HG02798 (cell line): ENCODE measurements around the gene SORBS1.
"Not testable (repeated sequence)": the region's sequence is repeated elsewhere in the genome, so short reads cannot be mapped to it uniquely, and the experiment has no call there.

ENCODE experiments used
- ATAC-seq: cut with Tn5 transposase; IDR thresholded peaks from one replicate; pipeline ENCODE4 v1.9.1; 2021; ENCODE audit warnings: mild to moderate bottlenecking; ENCODE audit not compliant: unreplicated experiment, poor library complexity

SORBS1 gene

DNA sequence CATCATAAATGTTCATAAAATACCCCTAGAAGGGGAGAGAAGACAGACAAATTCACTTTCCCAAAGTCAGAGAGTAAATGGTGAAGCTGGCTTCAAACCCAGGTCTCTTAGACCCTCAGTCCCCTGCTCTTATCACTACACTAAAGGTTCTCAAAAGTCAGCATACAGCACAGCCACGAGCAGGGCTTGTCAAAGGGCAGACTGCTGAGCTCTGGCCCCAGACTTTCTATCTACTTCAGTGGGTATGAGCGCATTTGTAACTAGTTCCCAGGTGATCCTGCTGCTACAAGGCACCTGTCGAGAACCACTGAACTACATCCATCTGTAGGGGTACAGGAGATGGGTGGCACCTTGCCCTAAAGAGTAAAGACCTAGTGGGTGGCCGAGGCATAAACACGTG lies 91.5 kb downstream of the SORBS1 start:
- no peak for ATAC-seq

DNA sequence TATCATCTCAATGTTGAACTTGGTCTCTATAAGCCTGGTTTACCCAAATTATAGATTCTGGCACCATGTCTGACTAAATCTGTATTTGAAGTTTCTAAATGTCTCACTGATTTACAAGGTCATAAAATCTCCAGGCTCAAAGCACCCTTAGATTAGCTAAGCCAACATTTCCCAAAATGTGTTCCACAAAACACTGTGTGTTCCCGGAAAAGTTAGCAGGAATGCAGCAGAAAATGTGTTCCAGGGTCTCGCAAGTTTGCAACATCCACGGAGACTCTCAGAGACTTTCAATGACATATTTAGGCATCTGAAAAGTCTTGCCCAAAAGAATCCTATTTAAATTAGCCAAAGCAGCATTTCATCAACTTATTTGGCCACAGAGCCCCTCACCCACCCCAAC lies 91.9 kb downstream of the SORBS1 start:
- ATAC-seq = no peak

DNA sequence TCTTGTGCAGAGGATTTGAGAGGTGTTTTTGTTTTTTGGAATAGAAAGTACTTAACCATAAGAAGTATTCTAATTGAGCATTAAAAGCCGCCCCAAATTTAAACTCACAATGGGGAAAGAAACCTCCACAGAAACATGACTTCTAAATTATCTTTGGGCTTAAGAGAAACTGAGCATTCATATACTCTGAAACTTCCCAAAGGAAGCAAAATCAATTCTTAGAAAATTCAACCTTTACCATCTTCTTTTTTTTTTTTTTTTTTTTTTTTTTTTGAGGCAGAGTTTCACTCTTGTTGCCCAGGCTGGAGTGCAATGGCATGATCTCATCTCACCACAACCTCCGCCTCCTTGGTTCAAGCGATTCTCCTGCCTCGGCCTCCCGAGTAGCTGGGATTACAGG lies 93.5 kb downstream of the SORBS1 start:
- ATAC-seq = not testable (repeated sequence)

DNA sequence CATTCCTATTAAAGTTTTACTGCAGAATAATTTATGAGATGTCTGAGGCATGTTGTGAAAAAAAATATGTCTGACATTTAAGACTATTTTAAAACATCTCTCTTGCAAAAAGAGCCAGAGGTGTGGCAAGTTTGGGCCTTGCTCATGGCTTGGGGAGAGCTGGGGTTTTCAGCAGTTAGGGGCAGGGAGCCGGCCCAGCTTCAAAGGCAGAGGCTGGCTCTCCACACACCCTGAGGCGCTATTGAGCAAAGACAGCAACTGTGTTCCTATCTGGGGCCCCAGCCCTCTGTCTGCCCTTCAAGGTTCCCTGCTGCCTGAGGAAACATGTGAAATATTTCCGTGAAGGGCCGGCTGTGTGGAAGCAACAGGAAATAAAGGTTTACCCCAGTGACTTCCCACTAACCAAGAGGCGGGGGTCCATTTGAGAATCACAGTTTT lies 94.0 kb downstream of the SORBS1 start:
- no peak for ATAC-seq

DNA sequence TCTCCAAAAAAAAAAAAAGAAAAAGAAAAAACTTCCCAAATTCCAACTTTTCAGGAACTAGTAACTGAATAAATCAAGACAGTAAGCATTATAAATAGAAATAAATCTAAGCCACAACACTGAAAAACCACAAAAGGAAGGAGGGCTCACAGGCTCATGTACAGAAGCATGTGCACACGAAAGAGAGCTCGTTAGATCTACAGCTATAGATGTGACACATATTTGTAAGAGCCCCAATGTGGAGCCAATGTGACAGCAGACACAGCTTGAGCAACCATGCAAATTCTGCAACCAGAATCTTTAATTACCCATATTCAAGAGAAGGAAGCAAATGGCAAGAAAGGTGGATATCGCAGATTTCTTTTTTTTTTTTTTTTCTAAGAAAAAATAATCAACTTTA lies 94.7 kb downstream of the SORBS1 start:
- ATAC-seq = no peak

DNA sequence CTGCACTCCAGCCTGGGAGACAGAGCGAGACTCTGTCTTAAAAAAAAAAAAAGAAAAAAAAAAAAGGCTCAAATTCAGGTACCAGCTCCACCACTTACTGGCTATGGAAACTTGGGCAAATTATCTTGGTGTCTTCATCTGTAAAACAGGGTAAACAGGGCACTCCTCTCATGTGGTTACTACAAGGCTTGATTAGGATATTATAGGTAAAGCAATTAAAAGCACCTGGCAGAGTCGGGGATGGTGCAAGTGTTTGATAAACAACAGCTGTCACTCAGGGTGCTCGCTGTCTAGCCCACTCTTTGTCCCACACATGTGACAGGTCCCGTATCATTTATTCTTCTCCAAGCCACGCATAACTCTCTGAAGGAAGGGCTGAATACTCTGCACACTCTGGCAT lies 96.9 kb downstream of the SORBS1 start:
- ATAC-seq = no peak

DNA sequence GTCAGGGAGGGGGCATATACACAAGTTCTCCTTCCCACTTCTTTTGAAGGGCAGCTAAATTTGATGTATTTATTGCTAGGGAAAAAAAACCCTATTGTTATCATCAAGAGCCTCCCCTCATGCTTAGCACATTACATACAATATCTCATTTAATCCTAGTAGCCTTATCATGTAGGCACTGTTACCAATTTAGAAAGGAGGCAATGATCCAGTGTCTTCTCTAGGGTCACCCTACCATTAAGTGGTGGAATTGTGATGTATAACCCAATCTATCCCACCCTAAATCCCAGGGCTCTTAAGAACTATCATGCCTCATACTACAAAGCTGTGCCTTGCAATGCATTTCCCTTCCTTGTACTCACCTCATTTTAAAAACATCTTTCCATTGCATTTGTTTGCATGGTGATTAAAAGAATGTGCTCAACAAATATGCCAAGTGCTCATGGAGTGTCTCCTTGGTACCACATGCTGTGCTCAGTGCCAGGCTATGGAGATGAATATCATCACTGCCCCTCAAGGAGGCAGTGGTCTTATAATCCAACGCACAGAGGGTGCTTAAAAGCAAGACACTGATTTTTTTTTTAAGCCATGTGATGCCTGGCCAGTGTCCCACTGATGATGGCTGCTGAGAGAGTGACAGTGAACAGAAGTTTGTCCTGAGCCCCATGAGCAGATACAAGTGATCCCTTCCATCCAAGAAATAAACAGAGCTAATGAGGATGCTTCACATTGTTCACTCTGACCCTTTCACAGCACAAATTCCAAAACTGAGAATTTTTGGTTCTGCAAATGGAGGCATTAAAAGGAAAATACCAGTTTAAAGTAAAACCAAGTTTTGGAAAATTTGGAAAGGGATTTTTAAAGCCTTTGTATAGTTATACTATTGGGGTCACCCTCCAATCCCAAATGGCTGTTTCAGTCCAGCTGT lies 98.2 kb downstream of the SORBS1 start:
- ATAC-seq = no peak

DNA sequence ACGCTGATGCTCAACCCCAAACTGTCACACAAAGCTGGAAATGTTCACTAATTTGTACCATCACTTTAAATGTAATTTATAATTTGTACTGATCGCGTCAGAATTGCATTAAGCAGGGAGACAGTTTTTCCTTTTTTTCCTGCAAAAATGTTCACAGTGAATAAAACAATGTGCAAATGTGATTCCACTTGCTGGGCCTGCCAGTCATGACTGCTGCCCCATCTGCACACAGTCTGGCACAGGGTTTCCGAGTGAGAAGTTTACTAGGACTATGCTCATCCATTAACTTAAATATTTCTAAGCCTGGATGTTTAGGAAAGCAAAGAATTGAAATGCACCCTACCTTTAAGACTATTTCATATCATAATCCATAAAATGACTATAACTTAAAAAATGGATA lies 99.6 kb downstream of the SORBS1 start:
- ATAC-seq = no peak

DNA sequence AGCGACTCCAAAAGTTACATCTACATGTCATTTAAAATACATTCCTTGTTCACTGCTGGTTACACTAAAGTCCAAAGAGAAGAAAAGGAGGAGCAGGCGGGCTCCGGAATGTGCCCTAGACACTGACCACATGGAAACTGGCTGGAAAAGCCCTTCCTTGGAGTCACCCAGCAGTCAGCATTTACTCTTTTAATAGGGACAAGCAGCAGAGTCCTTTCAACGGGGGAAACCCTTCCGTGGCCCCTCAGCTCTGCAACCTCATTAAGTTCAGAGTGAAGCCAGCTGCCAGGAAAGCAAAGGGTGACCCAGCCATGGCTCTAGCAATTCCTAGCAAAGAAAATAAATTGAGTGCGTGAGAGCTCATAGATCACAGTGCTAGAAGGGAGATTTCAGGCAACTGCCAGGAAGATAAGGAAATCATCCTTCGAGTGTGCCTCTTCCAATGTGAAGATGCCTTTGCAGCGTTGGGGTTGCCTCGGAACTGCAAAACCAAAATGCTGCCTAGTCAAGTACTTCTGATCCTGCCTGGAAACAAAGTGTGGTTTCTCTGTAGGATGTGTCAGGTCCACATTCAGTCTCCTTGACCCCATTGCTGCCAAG lies 101.6 kb downstream of the SORBS1 start:
- ATAC-seq = no peak

DNA sequence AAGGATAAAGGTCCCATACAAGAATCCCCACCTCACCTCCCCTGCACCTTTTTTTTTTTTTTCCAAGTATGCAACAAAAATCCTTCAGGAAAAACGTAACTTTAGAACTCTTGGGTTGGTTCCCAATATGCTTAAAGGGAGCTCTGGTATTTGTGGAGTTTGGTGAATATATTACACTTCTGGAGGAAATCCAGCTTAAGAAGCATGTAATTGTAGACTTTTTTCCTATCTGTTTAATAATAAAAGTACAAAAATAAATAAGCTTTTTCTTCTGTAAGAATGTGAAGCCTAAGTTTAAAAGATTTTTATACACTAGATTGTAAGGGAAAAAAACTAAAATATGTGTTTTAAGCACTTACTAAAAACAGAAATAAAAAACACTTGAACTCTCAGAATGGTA lies 102.3 kb downstream of the SORBS1 start:
- ATAC-seq = no peak

DNA sequence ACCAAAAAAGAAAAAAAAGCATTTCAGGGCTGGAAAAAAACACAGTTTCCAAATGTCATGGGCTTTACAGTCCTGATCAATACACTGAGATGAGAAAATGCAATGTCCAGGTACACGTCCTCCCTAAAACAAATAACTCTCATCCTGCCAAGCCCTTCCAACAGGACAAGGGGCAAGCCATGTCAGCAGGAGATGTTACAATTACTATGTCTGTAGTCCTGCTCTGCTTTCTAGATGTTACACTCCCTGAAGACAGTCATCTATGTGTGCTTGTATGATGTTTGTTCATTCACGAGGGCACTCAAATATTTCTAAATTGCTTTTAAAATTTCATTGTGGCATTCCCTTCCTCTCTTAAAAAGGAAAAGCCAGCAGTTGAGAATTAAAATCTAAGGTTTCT lies 103.2 kb downstream of the SORBS1 start:
- ATAC-seq = no peak

DNA sequence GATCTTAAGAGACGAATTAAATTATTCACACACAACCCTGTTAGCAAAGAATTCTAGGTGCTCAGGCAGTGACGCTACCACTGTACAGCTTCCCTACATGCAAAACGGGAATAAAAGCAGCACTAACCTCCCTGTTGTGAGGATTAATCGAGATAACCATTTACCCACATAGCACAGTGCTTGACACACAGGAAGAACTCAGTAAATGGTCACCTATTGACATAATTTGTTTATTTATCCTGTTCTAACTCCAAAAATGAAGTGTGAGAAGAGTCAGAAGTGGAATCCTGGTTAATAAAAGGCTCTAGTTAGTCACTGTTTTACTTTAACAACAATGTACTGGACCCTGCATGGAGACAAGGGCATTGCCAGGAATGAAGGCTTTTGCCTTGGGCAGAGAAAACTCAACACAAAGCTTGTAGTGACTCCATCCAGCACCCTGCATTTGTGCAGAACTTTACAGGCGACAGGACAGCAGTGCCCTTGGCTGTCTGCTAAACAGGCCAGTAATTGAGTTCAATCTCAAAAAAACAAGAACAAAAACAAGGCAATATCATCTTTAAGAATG lies 103.8 kb downstream of the SORBS1 start:
- ATAC-seq = no peak

DNA sequence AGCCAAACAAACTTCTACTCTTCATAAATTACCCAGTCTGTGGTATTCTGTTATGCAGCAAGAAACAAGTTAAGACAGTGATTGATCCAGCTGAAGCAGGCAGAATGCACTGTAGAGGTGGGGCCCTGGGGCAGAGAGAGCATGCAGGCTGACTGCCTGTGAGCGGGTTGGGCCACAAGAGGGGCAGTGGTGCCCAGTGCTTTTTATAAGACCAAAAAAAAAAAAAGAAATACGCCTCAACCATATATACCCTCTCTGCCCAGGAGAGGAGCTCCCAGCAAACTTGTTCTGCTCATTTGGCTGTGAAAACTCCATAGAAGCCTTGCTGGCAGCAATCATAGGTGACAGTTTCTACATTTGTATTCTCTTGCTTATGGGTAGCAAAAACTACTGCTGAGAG lies 104.7 kb downstream of the SORBS1 start:
- ATAC-seq = no peak

DNA sequence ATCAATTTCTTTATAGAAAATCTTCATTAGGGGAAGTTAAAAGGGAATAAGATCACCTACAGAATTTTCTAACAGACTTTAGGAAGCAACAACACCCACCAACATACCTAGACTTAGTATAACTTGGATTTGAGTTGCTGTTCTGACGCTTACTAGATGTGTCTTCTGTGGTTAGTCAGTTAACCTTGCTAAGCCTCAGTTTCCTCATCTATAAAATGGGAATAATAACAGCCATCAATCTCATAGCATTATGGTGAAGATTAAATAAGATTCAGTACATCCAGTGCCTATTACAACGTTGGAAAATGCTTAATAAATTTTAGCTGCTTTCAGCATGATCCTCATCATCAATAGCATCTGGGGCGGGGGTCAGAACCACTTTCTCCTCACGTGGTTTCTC lies 106.2 kb downstream of the SORBS1 start:
- ATAC-seq = no peak

DNA sequence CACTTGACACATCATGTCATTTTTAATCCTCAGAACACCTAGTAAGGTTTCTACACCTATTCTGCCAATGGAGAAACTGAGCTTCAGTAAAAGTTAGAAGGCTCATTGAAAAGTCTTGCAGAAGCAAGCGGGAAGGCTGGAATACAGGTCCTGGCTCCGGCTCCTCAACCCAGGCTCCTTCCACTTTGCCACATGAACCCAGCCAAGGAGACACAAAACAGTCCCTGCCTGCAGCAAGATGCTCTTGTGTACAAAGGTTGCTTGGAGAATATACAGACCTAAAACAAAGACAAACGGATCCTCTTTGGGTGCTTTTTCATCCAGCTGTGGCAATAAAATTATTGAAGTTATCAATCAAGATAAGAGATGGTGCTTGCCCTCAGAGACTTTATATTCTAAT lies 106.8 kb downstream of the SORBS1 start:
- ATAC-seq = no peak

DNA sequence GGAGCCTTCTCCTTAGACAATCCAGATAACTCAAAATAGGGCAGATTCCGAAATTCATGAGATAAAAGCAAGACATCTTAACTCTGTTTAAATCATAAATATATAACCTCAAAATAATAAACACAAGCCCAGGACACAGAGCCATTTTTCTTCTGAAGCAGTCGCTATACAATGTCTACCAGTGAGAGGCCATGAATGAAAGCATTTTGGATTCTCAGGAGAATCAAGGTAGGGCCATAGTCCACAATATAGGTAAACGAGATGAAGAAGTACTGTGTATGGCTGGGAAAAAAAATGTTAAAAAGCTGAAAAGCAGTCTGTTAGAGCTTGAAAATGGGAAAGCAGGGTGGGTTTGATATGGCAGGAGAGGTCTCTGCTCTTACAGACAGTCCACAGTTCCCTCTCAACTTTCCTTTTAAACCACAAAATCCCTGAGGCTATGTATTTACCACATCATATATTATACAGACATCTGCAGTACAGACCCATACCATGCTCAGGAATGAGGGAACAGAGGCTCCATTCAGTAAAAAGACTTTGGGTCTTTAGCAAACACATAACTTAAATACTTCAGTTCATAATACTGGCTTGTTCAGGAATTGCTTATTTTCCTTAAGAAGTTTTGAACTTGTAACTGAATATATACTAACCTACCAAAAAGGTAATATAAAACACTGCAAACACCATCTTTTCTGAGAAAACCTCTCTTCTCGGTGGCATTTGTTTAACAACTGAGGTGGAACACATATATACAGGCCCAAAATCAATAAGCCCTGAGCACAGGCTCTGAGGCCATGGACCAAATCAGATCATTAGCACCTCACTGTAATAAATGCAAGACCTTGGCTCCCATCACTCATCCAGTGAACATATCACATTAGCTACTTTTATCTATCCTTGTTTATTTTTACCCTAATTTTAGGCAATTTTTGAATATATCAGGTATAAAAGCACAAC lies 109.3 kb downstream of the SORBS1 start:
- ATAC-seq = no peak

DNA sequence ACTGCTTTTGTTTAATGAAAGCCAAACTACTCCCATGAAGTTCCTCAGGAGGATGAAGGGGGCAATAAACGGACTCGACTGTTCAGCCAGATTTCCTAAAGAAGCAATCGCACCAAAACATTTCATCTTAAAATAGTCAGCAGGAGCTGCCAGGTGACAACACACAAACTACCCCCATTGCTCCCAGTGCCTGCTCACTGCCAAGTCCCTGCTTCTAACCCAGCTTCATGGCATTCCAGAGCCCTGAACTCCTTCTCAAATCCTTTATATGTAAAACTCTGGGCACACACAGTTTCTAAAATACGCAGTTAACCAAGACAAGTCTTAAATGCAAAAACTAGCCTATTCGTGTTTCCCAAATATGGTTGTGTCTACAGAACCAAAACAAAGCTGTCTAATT lies 110.0 kb downstream of the SORBS1 start:
- no peak for ATAC-seq

DNA sequence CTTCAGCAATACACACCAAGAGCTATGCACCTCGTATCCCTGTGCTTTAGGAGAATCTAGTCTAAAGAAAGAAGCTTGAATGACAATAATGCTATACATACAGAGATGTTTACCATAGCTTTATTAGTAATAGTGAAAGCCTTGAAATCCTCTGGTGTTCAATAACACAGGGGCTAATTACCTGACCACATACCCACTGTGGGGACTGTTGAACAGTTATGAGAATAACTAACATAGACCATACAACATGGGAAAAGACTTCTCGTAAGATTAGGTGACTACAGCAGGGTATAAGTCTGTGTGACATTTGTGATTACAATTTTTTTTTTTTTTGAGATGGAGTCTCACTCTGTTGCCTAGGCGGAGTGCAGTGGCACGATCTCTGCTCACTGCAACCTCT lies 111.0 kb downstream of the SORBS1 start:
- ATAC-seq = no peak

DNA sequence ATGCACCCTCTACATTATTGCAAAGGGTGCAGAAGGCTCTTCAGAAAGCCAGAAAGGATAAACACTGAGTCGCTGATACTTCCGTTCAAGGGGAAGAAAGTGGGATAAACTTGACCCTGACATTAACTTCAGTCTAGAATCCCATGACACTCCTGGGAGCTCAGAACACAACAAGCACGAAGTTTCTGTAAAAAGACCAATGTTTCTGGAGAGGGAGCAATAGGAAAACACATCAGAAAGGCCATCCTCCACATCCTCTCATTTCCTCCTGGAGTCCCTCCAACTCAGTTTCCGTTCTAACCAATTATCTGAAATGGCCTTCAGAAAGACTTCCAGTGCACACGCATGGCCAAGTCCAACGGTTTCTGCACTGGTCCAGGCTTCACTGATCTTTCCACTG lies 113.5 kb downstream of the SORBS1 start:
- ATAC-seq = no peak

DNA sequence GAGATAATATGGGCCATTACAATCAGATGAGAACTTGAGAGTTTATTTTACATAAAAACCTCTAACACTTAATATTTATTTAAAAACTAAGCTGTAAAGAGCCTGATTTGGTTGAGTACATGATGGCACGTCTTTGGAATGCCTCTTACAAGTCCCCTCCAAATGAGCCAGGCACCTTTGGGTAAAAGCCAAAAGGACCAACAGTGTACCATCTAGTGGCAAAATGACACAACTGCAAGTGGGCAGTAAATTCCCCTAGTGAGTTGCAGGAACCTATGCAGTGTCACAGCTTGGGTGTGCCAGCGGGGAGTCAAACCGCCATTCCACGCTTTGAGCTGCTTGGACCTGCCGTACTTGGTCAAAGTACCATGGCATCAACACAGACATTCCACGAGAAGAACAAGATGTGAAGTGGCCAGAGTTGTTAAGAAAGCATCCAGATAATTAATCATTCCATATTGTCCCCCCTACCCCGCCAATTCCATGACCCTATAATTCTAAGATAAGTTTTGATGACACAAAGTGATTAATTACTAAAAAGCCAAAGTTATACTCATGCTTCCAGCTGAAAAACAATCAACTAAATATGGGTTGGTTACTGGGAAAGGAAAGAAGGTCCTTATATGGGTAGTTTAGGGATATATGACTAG lies 115.2 kb downstream of the SORBS1 start:
- peak; percentile 61 for ATAC-seq
